Measurements from ENCODE around the gene SLCO3A1. TPM values are rescaled to one million over a fixed set of nuclear protein-coding genes. Genes with fewer than 3 reads are reported as not detected.
A peak's percentile ranks its signal among the peaks of the same experiment; 100 is the strongest.

The SLCO3A1 gene
- total and polyA plus RNA-seq, 10 donors, result 7.5 to 79.5 (median 40.7) TPM

- TF ChIP-seq CTCF (IDR thresholded peaks at IDR 0.05 in 8 of 11, conservative IDR thresholded peaks at IDR 0.05 in 3 of 11) (no peak), POLR2A (IDR thresholded peaks at IDR 0.05) (no peak), POLR2AphosphoS5 (IDR thresholded peaks at IDR 0.05) (no peak)
- DNase-seq, result no peak
- peaks cover 0 to 3% (median 0%) of the 10 kb centered on the region in 7 donors for H3K27me3 ChIP-seq (replicated peaks in 1 of 7)
- H3K9me3 ChIP-seq, result peaks cover 0 to 8% (median 0%) of the 10 kb centered on the region in 8 donors
- 58 to 78% (median 58%) methylated on average over 4 of the region's 4 CpGs for WGBS, 5 donors
- peaks cover 4 to 56% (median 32%) of the 10 kb centered on the region in 6 donors for H3K4me1 ChIP-seq
- no peak overlapping the region for H3K4me3 ChIP-seq
- H3K27ac ChIP-seq, result peak overlapping the region in 5 of 8 donors; percentile 16 to 49 (median 40)
- no peaks in the 10 kb centered on the region for H3K36me3 ChIP-seq
- intact Hi-C loops (cut with DNase I; ENCODE audit: low total_unique reads), result no loop called here
Observed at GRCh38 chr15:91936927-91937326, 83.4 kb downstream of the SLCO3A1 start.

GRCh38 chr15:91938136-91938535 lies 84.6 kb downstream of the SLCO3A1 start:
- no peak overlapping the region for H3K4me3 ChIP-seq
- intact Hi-C loops (cut with DNase I; ENCODE audit: low total_unique reads), result no loop called here
- TF ChIP-seq POLR2A (IDR thresholded peaks at IDR 0.05), result no peak
- no peak for TF ChIP-seq CTCF (IDR thresholded peaks at IDR 0.05 in 8 of 11, conservative IDR thresholded peaks at IDR 0.05 in 3 of 11)
- no peak for TF ChIP-seq POLR2AphosphoS5 (IDR thresholded peaks at IDR 0.05)
- H3K4me1 ChIP-seq, result peaks cover 12 to 69% (median 42%) of the 10 kb centered on the region in 6 donors
- peaks cover 0 to 8% (median 0%) of the 10 kb centered on the region in 8 donors for H3K9me3 ChIP-seq
- 58 to 86% (median 75%) methylated on average over 3 of the region's 3 CpGs for WGBS, 5 donors
- H3K36me3 ChIP-seq, result no peaks in the 10 kb centered on the region
- peaks cover 0 to 3% (median 0%) of the 10 kb centered on the region in 7 donors for H3K27me3 ChIP-seq (replicated peaks in 1 of 7)
- no peak for DNase-seq
- H3K27ac ChIP-seq, result peak overlapping the region in 1 of 8 donors; percentile 49

- peak overlapping the region in 3 of 8 donors; percentile 18 to 49 (median 22) for H3K27ac ChIP-seq
- no peak overlapping the region for H3K4me3 ChIP-seq
- no peak for TF ChIP-seq CTCF (IDR thresholded peaks at IDR 0.05 in 8 of 11, conservative IDR thresholded peaks at IDR 0.05 in 3 of 11)
- TF ChIP-seq POLR2A (IDR thresholded peaks at IDR 0.05), result no peak
- TF ChIP-seq POLR2AphosphoS5 (IDR thresholded peaks at IDR 0.05), result no peak
- intact Hi-C loops (cut with DNase I; ENCODE audit: low total_unique reads), result no loop called here
- peaks cover 0 to under 1% (median 0%) of the 10 kb centered on the region in 8 donors for H3K9me3 ChIP-seq
- no peaks in the 10 kb centered on the region for H3K36me3 ChIP-seq
- peaks cover 12 to 81% (median 53%) of the 10 kb centered on the region in 6 donors for H3K4me1 ChIP-seq
- peaks cover 0 to 3% (median 0%) of the 10 kb centered on the region in 7 donors for H3K27me3 ChIP-seq (replicated peaks in 1 of 7)
- no peak for DNase-seq
- 85 to 95% (median 89%) methylated on average over 7 to 8 of the region's 8 CpGs for WGBS, 5 donors
Observed at GRCh38 chr15:91939403-91939831, 85.9 kb downstream of the SLCO3A1 start.

- Histone ChIP-seq H3K27me3 (replicated peaks in 1 of 7) (no peaks in the 10 kb centered on the region), H3K27ac (peak overlapping the region in 4 of 8 donors; percentile 18 to 86 (median 64)), H3K4me1 (peaks cover 12 to 92% (median 56%) of the 10 kb centered on the region in 6 donors), H3K4me3 (no peak overlapping the region), H3K36me3 (no peaks in the 10 kb centered on the region), H3K9me3 (no peaks in the 10 kb centered on the region)
- no peak for TF ChIP-seq POLR2A (IDR thresholded peaks at IDR 0.05)
- TF ChIP-seq CTCF (IDR thresholded peaks at IDR 0.05 in 8 of 11, conservative IDR thresholded peaks at IDR 0.05 in 3 of 11), result no peak
- TF ChIP-seq POLR2AphosphoS5 (IDR thresholded peaks at IDR 0.05), result no peak
- WGBS, 5 donors, result 52 to 69% (median 60%) methylated on average over 8 of the region's 8 CpGs
- DNase-seq, result no peak
- intact Hi-C loops (cut with DNase I; ENCODE audit: low total_unique reads), result no loop called here
Observed at GRCh38 chr15:91940496-91941381, 87.2 kb downstream of the SLCO3A1 start.
